Astrocyte (in vitro differentiated cells and primary cell): ENCODE measurements around the gene ENOX2.

ENCODE experiments used
- CTCF ChIP-seq: IDR thresholded peaks from 2 replicates; pipeline ENCODE4 v1.5.1; 2011; ENCODE audit warnings: low read depth, mild to moderate bottlenecking, inconsistent platforms, low read length, moderate library complexity; ENCODE audit not compliant: insufficient read depth
- EZH2 ChIP-seq: IDR thresholded peaks from 2 replicates; pipeline ENCODE4 v1.6.1; 2012; ENCODE audit warnings: mild to moderate bottlenecking, low read length, inconsistent platforms; ENCODE audit not compliant: insufficient read depth

- TF ChIP-seq CTCF = no peak
- TF ChIP-seq EZH2 = no peak
Observed at GRCh38 chrX:130649738-130650137, 253.3 kb downstream of the ENOX2 start.
